Upper lobe of left lung (tissue), 4 donors: ENCODE data around the gene TADA3.

Experiments used
- CTCF ChIP-seq, 6 experiments: fragments of 450-650 bp in 4 of 6; fragments of 200-600 bp in 2 of 6; sonication (generic) in 2 of 6; IDR thresholded peaks; one replicate each; pipeline ENCODE4 v1.5.1; 2016 to 2019; ENCODE audit warnings: antibody characterized with exemption in 6 of 6
- EP300 ChIP-seq, 4 donors: sonication (generic); formaldehyde crosslinking; IDR thresholded peaks; one replicate each; pipeline ENCODE4 v1.5.1; 2017; ENCODE audit warnings: antibody characterized with exemption in 4 of 4, control low read depth in 2 of 4

GRCh38 chr3:9807981-9808344 lies 15.7 kb upstream of the TADA3 start:
- TF ChIP-seq CTCF (IDR thresholded peaks at IDR 0.05): no peak
- TF ChIP-seq EP300 (IDR thresholded peaks at IDR 0.05): no peak
